HG02759 (cell line): ENCODE measurements around the gene FRK.
"Not testable (repeated sequence)": the region's sequence is repeated elsewhere in the genome, so short reads cannot be mapped to it uniquely, and the experiment has no call there.

ENCODE experiments used
- ATAC-seq: cut with Tn5 transposase; IDR thresholded peaks from one replicate; pipeline ENCODE4 v1.9.1; 2021; ENCODE audit warnings: mild to moderate bottlenecking, moderate library complexity; ENCODE audit not compliant: unreplicated experiment

The FRK gene

GRCh38 chr6:116074732-116075390 lies 14.2 kb upstream of the FRK start:
- no peak for ATAC-seq

- ATAC-seq: no peak
These were observed 13.2 kb upstream of the FRK start for GRCh38 chr6:116073765-116074440.

- no peak for ATAC-seq
These were observed 11.7 kb upstream of the FRK start for GRCh38 chr6:116072368-116072767.

GRCh38 chr6:116070616-116071389 lies 10.1 kb upstream of the FRK start:
- no peak for ATAC-seq

GRCh38 chr6:116070101-116070500 lies 9.4 kb upstream of the FRK start:
- no peak for ATAC-seq

- no peak for ATAC-seq
These were observed 6.1 kb upstream of the FRK start for GRCh38 chr6:116066789-116067188.

GRCh38 chr6:116064666-116065065 lies 4.0 kb upstream of the FRK start:
- ATAC-seq: no peak

GRCh38 chr6:116062496-116062895 lies 1.8 kb upstream of the FRK start:
- no peak for ATAC-seq

GRCh38 chr6:116059713-116060571 lies 749 bp downstream of the FRK start:
- ATAC-seq: peak; percentile 71

GRCh38 chr6:116057766-116058165 lies 2.9 kb downstream of the FRK start:
- no peak for ATAC-seq

- no peak for ATAC-seq
These were observed 5.2 kb downstream of the FRK start for GRCh38 chr6:116055513-116055912.

- no peak for ATAC-seq
These were observed 9.4 kb downstream of the FRK start for GRCh38 chr6:116051244-116051643.

- no peak for ATAC-seq
These were observed 10.0 kb downstream of the FRK start for GRCh38 chr6:116050737-116051136.

GRCh38 chr6:116049321-116049720 lies 11.4 kb downstream of the FRK start:
- no peak for ATAC-seq

GRCh38 chr6:116047173-116047933 lies 13.3 kb downstream of the FRK start:
- ATAC-seq: peak; percentile 89

GRCh38 chr6:116046737-116047136 lies 14.0 kb downstream of the FRK start:
- no peak for ATAC-seq

GRCh38 chr6:116046272-116046671 lies 14.4 kb downstream of the FRK start:
- not testable (repeated sequence) for ATAC-seq

GRCh38 chr6:116041934-116042333 lies 18.8 kb downstream of the FRK start:
- no peak for ATAC-seq

GRCh38 chr6:116040993-116041392 lies 19.7 kb downstream of the FRK start:
- no peak for ATAC-seq

- no peak for ATAC-seq
These were observed 23.8 kb downstream of the FRK start for GRCh38 chr6:116036885-116037284.
